GM12878 (cell line): ENCODE data around the gene GALK1. TPM values are rescaled to one million over a fixed set of nuclear protein-coding genes. Genes with fewer than 3 reads are reported as not detected.

Experiments used
- CUX1 ChIP-seq: IDR thresholded peaks from 2 replicates; pipeline ENCODE4 v1.6.1; 2012; ENCODE audit warnings: improper control_type of control experiment, low read depth, low read length; ENCODE audit not compliant: insufficient replicate concordance
- E4F1 ChIP-seq: fragments of 450-650 bp; IDR thresholded peaks from 2 replicates; pipeline ENCODE4 v1.6.1; 2018; ENCODE audit warnings: borderline replicate concordance, mild to moderate bottlenecking; ENCODE audit not compliant: partially characterized antibody
- KLF5 ChIP-seq: fragments of 450-650 bp; IDR thresholded peaks from 2 replicates; pipeline ENCODE4 v1.6.1; 2014; ENCODE audit warnings: mild to moderate bottlenecking; ENCODE audit not compliant: partially characterized antibody
- NR2C1 ChIP-seq: fragments of 450-650 bp; IDR thresholded peaks from 2 replicates; pipeline ENCODE4 v1.6.1; 2017; ENCODE audit warnings: antibody characterized with exemption, mild to moderate bottlenecking, moderate library complexity
- polyA plus RNA-seq, 11 experiments: library from polyadenylated mRNA; depleted of rRNA in 4 of 11; unstranded in 6 of 11; stranded (reverse) in 5 of 11; fragments of >200 nt; fragmentation: Nextera tagmentation in 4 of 11; fragmentation: Illumina TruSeq in 1 of 11; extraction: Ambion mirVana in 4 of 11; extraction: Trizol in 1 of 11; gene quantifications; 1 replicate in 1 of 11; 2 replicates in 10 of 11; pipeline versions ENCODE4 v1.2.1 to v1.2.3, GENCODE V29; 2011 to 2016; ENCODE audit warnings: inconsistent platforms in 2 of 11, missing spikeins in 2 of 11, low read depth in 1 of 11
- total RNA-seq, 4 experiments: library from RNA; depleted of rRNA in 3 of 4; stranded (reverse); fragments of >200 nt in 3 of 4; fragmentation: Illumina TruSeq in 1 of 4; extraction: Trizol in 1 of 4; gene quantifications; 2 replicates each; pipeline versions ENCODE4 v1.2.1 to v1.2.3, GENCODE V29; 2013 to 2021

GALK1 gene
- total and polyA plus RNA-seq, 10 of the 15 experiments (the other 5 are each of a cell fraction or from before 2014, with no cell fraction given) = 0.21 to 43.8 (median 21.4) TPM

- TF ChIP-seq KLF5 = no peak
- TF ChIP-seq E4F1 = no peak
- no peak for TF ChIP-seq CUX1
- no peak for TF ChIP-seq NR2C1
These were observed 21.3 kb downstream of the GALK1 start (continued) for GRCh38 chr17:75743625-75744206.
